ENCODE data around the gene CSTPP1.

DNA sequence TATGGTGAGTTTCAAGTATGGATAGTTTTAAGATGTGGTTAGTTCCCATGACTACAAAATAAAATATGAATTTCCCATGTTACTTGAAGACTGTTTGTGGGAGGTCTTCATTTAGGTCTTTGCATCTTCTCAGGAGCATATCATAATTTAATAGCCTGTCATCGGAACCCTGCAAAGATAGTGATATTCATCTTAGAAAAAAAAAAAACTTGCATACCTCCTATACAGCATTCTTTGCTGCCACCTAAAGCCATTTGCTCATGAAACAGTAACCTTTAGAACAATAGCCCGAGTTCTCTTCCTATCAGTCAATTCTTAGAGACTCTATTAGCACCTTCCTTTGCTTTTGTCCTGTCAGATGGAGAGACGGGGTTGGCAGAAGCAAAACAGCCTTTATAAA is 164.8 kb downstream of the CSTPP1 start:
- TF ChIP-seq, protein P1, sequence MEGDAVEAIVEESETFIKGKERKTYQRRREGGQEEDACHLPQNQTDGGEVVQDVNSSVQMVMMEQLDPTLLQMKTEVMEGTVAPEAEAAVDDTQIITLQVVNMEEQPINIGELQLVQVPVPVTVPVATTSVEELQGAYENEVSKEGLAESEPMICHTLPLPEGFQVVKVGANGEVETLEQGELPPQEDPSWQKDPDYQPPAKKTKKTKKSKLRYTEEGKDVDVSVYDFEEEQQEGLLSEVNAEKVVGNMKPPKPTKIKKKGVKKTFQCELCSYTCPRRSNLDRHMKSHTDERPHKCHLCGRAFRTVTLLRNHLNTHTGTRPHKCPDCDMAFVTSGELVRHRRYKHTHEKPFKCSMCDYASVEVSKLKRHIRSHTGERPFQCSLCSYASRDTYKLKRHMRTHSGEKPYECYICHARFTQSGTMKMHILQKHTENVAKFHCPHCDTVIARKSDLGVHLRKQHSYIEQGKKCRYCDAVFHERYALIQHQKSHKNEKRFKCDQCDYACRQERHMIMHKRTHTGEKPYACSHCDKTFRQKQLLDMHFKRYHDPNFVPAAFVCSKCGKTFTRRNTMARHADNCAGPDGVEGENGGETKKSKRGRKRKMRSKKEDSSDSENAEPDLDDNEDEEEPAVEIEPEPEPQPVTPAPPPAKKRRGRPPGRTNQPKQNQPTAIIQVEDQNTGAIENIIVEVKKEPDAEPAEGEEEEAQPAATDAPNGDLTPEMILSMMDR (IDR thresholded peaks at IDR 0.05; ENCODE audit: borderline replicate concordance, extremely low read depth, low read length, poor library complexity, severe bottlenecking), result no peak
- TF ChIP-seq EZH2 (IDR thresholded peaks at IDR 0.05; ENCODE audit: borderline replicate concordance, low read depth, low read length, severe bottlenecking), result no peak

Measured in DND-41 (cell line).